Upper lobe of left lung (tissue), 6 donors: ENCODE measurements around the gene FOXO6. TPM values are rescaled to one million over a fixed set of nuclear protein-coding genes. Genes with fewer than 3 reads are reported as not detected.

ENCODE experiments used
- ATAC-seq, 2 donors: fragments of 200-7000 bp; cut with Tn5 transposase; one replicate each; pipeline ENCODE4 v1.9.1; 2022; ENCODE audit warnings: mild to moderate bottlenecking in 2 of 2, moderate library complexity in 2 of 2; ENCODE audit not compliant: low FRiP score in 2 of 2
- DNase-seq, 2 donors: peaks; one replicate each; pipeline ENCODE4 v3.0.0-alpha.2; 2019 to 2020
- H3K27ac ChIP-seq, 4 donors: fragments of 200-600 bp; sonication (generic); one replicate each; pipeline ENCODE4 v1.5.1; 2016 to 2019
- H3K27me3 ChIP-seq, 4 donors: fragments of 200-600 bp; sonication (generic); one replicate each; pipeline ENCODE4 v1.5.1; 2017 to 2019
- H3K36me3 ChIP-seq, 4 donors: fragments of 200-600 bp; sonication (generic); one replicate each; pipeline ENCODE4 v1.5.1; 2016 to 2019
- H3K4me1 ChIP-seq, 4 donors: fragments of 200-600 bp; sonication (generic); one replicate each; pipeline ENCODE4 v1.5.1; 2018 to 2019
- H3K4me3 ChIP-seq, 4 donors: fragments of 200-600 bp; sonication (generic); one replicate each; pipeline ENCODE4 v1.5.1; 2017 to 2019; ENCODE audit warnings: mild to moderate bottlenecking in 2 of 4, moderate library complexity in 1 of 4
- H3K9me3 ChIP-seq, 4 donors: fragments of 200-600 bp; sonication (generic); one replicate each; pipeline ENCODE4 v1.5.1; 2018 to 2019
- CTCF ChIP-seq, 6 experiments: fragments of 450-650 bp in 4 of 6; fragments of 200-600 bp in 2 of 6; sonication (generic) in 2 of 6; IDR thresholded peaks; one replicate each; pipeline ENCODE4 v1.5.1; 2016 to 2019; ENCODE audit warnings: antibody characterized with exemption in 6 of 6
- EP300 ChIP-seq, 4 donors: sonication (generic); formaldehyde crosslinking; IDR thresholded peaks; one replicate each; pipeline ENCODE4 v1.5.1; 2017; ENCODE audit warnings: antibody characterized with exemption in 4 of 4, control low read depth in 2 of 4
- POLR2A ChIP-seq, 4 donors: fragments of 450-650 bp; IDR thresholded peaks; one replicate each; pipeline ENCODE4 v1.5.1; 2016 to 2017; ENCODE audit warnings: antibody characterized with exemption in 4 of 4, mild to moderate bottlenecking in 2 of 4
- POLR2AphosphoS5 ChIP-seq, 2 donors: sonication (generic); formaldehyde crosslinking; IDR thresholded peaks; one replicate each; pipeline ENCODE4 v1.5.1; 2017; ENCODE audit warnings: antibody characterized with exemption in 2 of 2
- WGBS, 2 donors: methylation state at CpG; one replicate each; pipeline ENCODE4 v1.1.5; 2017 to 2018; 5-methylcytosine and 5-hydroxymethylcytosine counted together
- total RNA-seq, 6 donors: library from RNA; depleted of rRNA in 4 of 6; stranded (reverse); fragments of >200 nt in 4 of 6; gene quantifications; one replicate each; pipeline versions ENCODE4 v1.1.0 to v1.2.1, GENCODE V29; 2016 to 2021
- donor health status: DM: no; HTN: no; CAD: no; lungs with moderate emphysema.
- donor health status: DM: no; HTN: yes; CAD: no; lungs with severe emphysema.

FOXO6 gene
- total RNA-seq, 6 donors from 2014 or later: 0.31 to 1.2 (median 0.79) TPM

GRCh38 chr1:41341772-41342562, 19.3 kb upstream of the FOXO6 start:
- Histone ChIP-seq H3K9me3 (peaks cover 0 to 10% (median 3%) of the 10 kb centered on the region in 4 donors), H3K4me1 (peaks cover 0 to 3% (median 0%) of the 10 kb centered on the region in 4 donors), H3K4me3 (no peak overlapping the region), H3K27me3 (no peaks in the 10 kb centered on the region), H3K36me3 (no peaks in the 10 kb centered on the region), H3K27ac (no peak overlapping the region)
- TF ChIP-seq POLR2A (IDR thresholded peaks at IDR 0.05): no peak
- DNase-seq (peak in 1 of 2 donors; percentile 62), ATAC-seq (no peak)
- WGBS, 2 donors: 53 to 57% methylated on average over 3 to 15 of the region's 15 CpGs

- H3K9me3 ChIP-seq: peaks cover 0 to 10% (median 3%) of the 10 kb centered on the region in 4 donors
- ATAC-seq (no peak), DNase-seq (no peak)
- no peak overlapping the region for H3K4me3 ChIP-seq
- H3K27ac ChIP-seq: no peak overlapping the region
- no peaks in the 10 kb centered on the region for H3K36me3 ChIP-seq
- H3K27me3 ChIP-seq: no peaks in the 10 kb centered on the region
- TF ChIP-seq EP300 (IDR thresholded peaks at IDR 0.05) (no peak), CTCF (IDR thresholded peaks at IDR 0.05) (no peak), POLR2AphosphoS5 (IDR thresholded peaks at IDR 0.05) (no peak), POLR2A (IDR thresholded peaks at IDR 0.05) (no peak)
- whole genome bisulfite sequencing, 2 donors: 65 to 71% methylated on average over 5 of the region's 5 CpGs
- H3K4me1 ChIP-seq: peaks cover 0 to 3% (median 0%) of the 10 kb centered on the region in 4 donors
These were observed 18.4 kb upstream of the FOXO6 start for GRCh38 chr1:41342774-41343355.

GRCh38 chr1:41343790-41344699, 17.2 kb upstream of the FOXO6 start:
- peaks cover 0 to 3% (median 0%) of the 10 kb centered on the region in 4 donors for H3K4me1 ChIP-seq
- WGBS, 2 donors: 71 to 77% methylated on average over 17 of the region's 17 CpGs
- H3K27me3 ChIP-seq: no peaks in the 10 kb centered on the region
- TF ChIP-seq CTCF (IDR thresholded peaks at IDR 0.05) (no peak), POLR2A (IDR thresholded peaks at IDR 0.05) (no peak), POLR2AphosphoS5 (IDR thresholded peaks at IDR 0.05) (no peak), EP300 (IDR thresholded peaks at IDR 0.05) (no peak)
- H3K9me3 ChIP-seq: peaks cover 0 to 6% (median 3%) of the 10 kb centered on the region in 4 donors
- H3K4me3 ChIP-seq: no peak overlapping the region
- ATAC-seq (no peak), DNase-seq (no peak)
- H3K27ac ChIP-seq: no peak overlapping the region
- no peaks in the 10 kb centered on the region for H3K36me3 ChIP-seq

GRCh38 chr1:41344708-41345159, 16.5 kb upstream of the FOXO6 start:
- WGBS, 2 donors: 61 to 67% methylated on average over 5 of the region's 5 CpGs
- no peaks in the 10 kb centered on the region for H3K9me3 ChIP-seq
- DNase-seq (no peak), ATAC-seq (no peak)
- H3K27ac ChIP-seq: no peak overlapping the region
- no peak overlapping the region for H3K4me3 ChIP-seq
- TF ChIP-seq POLR2AphosphoS5 (IDR thresholded peaks at IDR 0.05) (no peak), EP300 (IDR thresholded peaks at IDR 0.05) (no peak), POLR2A (IDR thresholded peaks at IDR 0.05) (no peak), CTCF (IDR thresholded peaks at IDR 0.05) (no peak)
- no peaks in the 10 kb centered on the region for H3K36me3 ChIP-seq
- H3K4me1 ChIP-seq: peaks cover 0 to 3% (median 0%) of the 10 kb centered on the region in 4 donors
- no peaks in the 10 kb centered on the region for H3K27me3 ChIP-seq
